ENCODE measurements around the gene TMEM213. TPM values are rescaled to one million over a fixed set of nuclear protein-coding genes. Genes with fewer than 3 reads are reported as not detected.

TMEM213 gene
- total RNA-seq, 1 donor from 2014 or later: not detected

DNA sequence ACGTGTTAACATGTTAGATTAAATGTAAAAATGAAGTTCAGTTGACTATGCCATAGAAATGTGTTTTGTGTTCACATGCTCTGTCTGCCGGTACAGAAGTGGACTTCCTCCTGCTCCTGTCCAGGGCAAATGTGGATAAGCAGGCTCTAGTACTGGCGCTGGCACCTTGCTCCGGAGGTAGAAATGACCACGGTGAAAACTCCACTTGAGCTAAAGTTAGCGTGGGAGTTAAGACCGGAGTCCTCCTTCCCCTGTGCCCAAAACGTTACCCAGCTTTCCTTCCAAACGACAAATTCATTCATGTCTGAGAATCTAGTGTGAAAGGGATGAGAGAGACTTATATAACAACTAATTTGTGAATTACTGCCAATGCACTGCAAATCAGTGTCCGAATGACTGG is 35.2 kb downstream of the TMEM213 start:
- FAIRE-seq (no peak), DNase-seq (ENCODE audit: low read depth) (no peak)
- H3K27ac Mint-ChIP-seq (ENCODE audit: unreplicated experiment): no peak overlapping the region
- H3K9me3 Mint-ChIP-seq (ENCODE audit: unreplicated experiment): no peaks in the 10 kb centered on the region
- no peak overlapping the region for H3K4me3 Mint-ChIP-seq (ENCODE audit: unreplicated experiment)
- peaks cover 3% of the 10 kb centered on the region for H3K4me1 Mint-ChIP-seq (ENCODE audit: low read depth, unreplicated experiment)
- H3K4me1 ChIP-seq (ENCODE audit: insufficient read depth, low read length): no peaks in the 10 kb centered on the region
- no peaks in the 10 kb centered on the region for H3K9me3 ChIP-seq (ENCODE audit: insufficient read depth, low read depth, low read length)
- H3K27me3 ChIP-seq (ENCODE audit: insufficient read depth, low read length): no peaks in the 10 kb centered on the region
- no peak overlapping the region for H3K4me2 ChIP-seq (ENCODE audit: low read length)
- H3K36me3 ChIP-seq (ENCODE audit: insufficient read depth, low read length): no peaks in the 10 kb centered on the region
- no peak overlapping the region for H3K9ac ChIP-seq (ENCODE audit: low read length)
- H3K27me3 Mint-ChIP-seq (ENCODE audit: low read depth, unreplicated experiment): no peaks in the 10 kb centered on the region
- H3K79me2 ChIP-seq (ENCODE audit: insufficient read depth, low read length): no peaks in the 10 kb centered on the region
- H3K4me3 ChIP-seq (ENCODE audit: insufficient read depth, low read depth, low read length): no peak overlapping the region
- no peak overlapping the region for H3K27ac ChIP-seq (ENCODE audit: low read depth, low read length)
- TF ChIP-seq EZH2 (IDR thresholded peaks at IDR 0.05; ENCODE audit: insufficient read depth, low read length): no peak
- TF ChIP-seq, protein P1, sequence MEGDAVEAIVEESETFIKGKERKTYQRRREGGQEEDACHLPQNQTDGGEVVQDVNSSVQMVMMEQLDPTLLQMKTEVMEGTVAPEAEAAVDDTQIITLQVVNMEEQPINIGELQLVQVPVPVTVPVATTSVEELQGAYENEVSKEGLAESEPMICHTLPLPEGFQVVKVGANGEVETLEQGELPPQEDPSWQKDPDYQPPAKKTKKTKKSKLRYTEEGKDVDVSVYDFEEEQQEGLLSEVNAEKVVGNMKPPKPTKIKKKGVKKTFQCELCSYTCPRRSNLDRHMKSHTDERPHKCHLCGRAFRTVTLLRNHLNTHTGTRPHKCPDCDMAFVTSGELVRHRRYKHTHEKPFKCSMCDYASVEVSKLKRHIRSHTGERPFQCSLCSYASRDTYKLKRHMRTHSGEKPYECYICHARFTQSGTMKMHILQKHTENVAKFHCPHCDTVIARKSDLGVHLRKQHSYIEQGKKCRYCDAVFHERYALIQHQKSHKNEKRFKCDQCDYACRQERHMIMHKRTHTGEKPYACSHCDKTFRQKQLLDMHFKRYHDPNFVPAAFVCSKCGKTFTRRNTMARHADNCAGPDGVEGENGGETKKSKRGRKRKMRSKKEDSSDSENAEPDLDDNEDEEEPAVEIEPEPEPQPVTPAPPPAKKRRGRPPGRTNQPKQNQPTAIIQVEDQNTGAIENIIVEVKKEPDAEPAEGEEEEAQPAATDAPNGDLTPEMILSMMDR (IDR thresholded peaks at IDR 0.05; ENCODE audit: insufficient read depth, low read depth, low read length): no peak
- H2AFZ ChIP-seq (ENCODE audit: low read depth, low read length): no peak overlapping the region
- peaks cover 19% of the 10 kb centered on the region for H3K36me3 Mint-ChIP-seq (ENCODE audit: low read depth, unreplicated experiment)
- no peaks in the 10 kb centered on the region for H4K20me1 ChIP-seq (ENCODE audit: insufficient read depth, low read length)

GRCh38 chr7:138833596-138833995 is 35.8 kb downstream of the TMEM213 start:
- Mint-ChIP-seq H3K4me3 (ENCODE audit: unreplicated experiment) (no peak overlapping the region), H3K9me3 (ENCODE audit: unreplicated experiment) (no peaks in the 10 kb centered on the region), H3K36me3 (ENCODE audit: low read depth, unreplicated experiment) (peaks cover 19% of the 10 kb centered on the region), H3K27ac (ENCODE audit: unreplicated experiment) (no peak overlapping the region), H3K27me3 (ENCODE audit: low read depth, unreplicated experiment) (no peaks in the 10 kb centered on the region), H3K4me1 (ENCODE audit: low read depth, unreplicated experiment) (peaks cover 3% of the 10 kb centered on the region)
- Histone ChIP-seq H3K9me3 (ENCODE audit: insufficient read depth, low read depth, low read length) (no peaks in the 10 kb centered on the region), H3K27ac (ENCODE audit: low read depth, low read length) (no peak overlapping the region), H3K9ac (ENCODE audit: low read length) (no peak overlapping the region), H3K36me3 (ENCODE audit: insufficient read depth, low read length) (no peaks in the 10 kb centered on the region), H3K4me2 (ENCODE audit: low read length) (no peak overlapping the region), H2AFZ (ENCODE audit: low read depth, low read length) (no peak overlapping the region), H3K27me3 (ENCODE audit: insufficient read depth, low read length) (no peaks in the 10 kb centered on the region), H3K4me3 (ENCODE audit: insufficient read depth, low read depth, low read length) (no peak overlapping the region), H4K20me1 (ENCODE audit: insufficient read depth, low read length) (no peaks in the 10 kb centered on the region), H3K79me2 (ENCODE audit: insufficient read depth, low read length) (no peaks in the 10 kb centered on the region), H3K4me1 (ENCODE audit: insufficient read depth, low read length) (no peaks in the 10 kb centered on the region)
- FAIRE-seq: no peak
- no peak for DNase-seq (ENCODE audit: low read depth)
- TF ChIP-seq, protein P1 (IDR thresholded peaks at IDR 0.05; ENCODE audit: insufficient read depth, low read depth, low read length): no peak
- TF ChIP-seq EZH2 (IDR thresholded peaks at IDR 0.05; ENCODE audit: insufficient read depth, low read length): no peak

DNA sequence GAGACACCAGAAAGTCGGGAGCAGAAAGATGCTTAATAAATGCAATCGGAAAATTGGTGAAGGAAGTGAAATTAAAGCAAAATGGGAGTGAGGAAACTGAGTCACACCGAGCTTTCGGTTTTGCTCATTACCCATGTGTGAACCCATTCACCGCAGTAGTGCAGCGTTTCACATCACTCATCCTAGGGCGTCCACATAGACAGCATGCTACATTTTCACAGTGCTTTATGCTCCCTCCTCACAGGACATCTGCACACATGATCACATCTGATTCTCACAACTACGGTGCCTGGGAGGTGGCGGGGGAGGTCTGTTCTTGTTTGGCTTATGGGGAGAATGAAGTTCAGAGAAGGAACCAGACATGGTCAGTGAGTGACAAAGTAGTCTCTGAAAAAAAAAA is 36.8 kb downstream of the TMEM213 start:
- H3K9ac ChIP-seq (ENCODE audit: low read length): no peak overlapping the region
- H3K27ac ChIP-seq (ENCODE audit: low read depth, low read length): no peak overlapping the region
- Mint-ChIP-seq H3K9me3 (ENCODE audit: unreplicated experiment) (no peaks in the 10 kb centered on the region), H3K36me3 (ENCODE audit: low read depth, unreplicated experiment) (peaks cover 19% of the 10 kb centered on the region), H3K4me3 (ENCODE audit: unreplicated experiment) (no peak overlapping the region), H3K4me1 (ENCODE audit: low read depth, unreplicated experiment) (peaks cover 3% of the 10 kb centered on the region), H3K27me3 (ENCODE audit: low read depth, unreplicated experiment) (no peaks in the 10 kb centered on the region), H3K27ac (ENCODE audit: unreplicated experiment) (peak overlapping the region; percentile 29)
- H3K79me2 ChIP-seq (ENCODE audit: insufficient read depth, low read length): no peaks in the 10 kb centered on the region
- no peaks in the 10 kb centered on the region for H3K36me3 ChIP-seq (ENCODE audit: insufficient read depth, low read length)
- no peak overlapping the region for H2AFZ ChIP-seq (ENCODE audit: low read depth, low read length)
- no peak overlapping the region for H3K4me3 ChIP-seq (ENCODE audit: insufficient read depth, low read depth, low read length)
- H3K27me3 ChIP-seq (ENCODE audit: insufficient read depth, low read length): no peaks in the 10 kb centered on the region
- no peak for FAIRE-seq
- TF ChIP-seq, protein P1 (IDR thresholded peaks at IDR 0.05; ENCODE audit: insufficient read depth, low read depth, low read length): no peak
- no peak for TF ChIP-seq EZH2 (IDR thresholded peaks at IDR 0.05; ENCODE audit: insufficient read depth, low read length)
- H3K4me2 ChIP-seq (ENCODE audit: low read length): no peak overlapping the region
- no peaks in the 10 kb centered on the region for H3K9me3 ChIP-seq (ENCODE audit: insufficient read depth, low read depth, low read length)
- DNase-seq (ENCODE audit: low read depth): no peak
- no peaks in the 10 kb centered on the region for H3K4me1 ChIP-seq (ENCODE audit: insufficient read depth, low read length)
- no peaks in the 10 kb centered on the region for H4K20me1 ChIP-seq (ENCODE audit: insufficient read depth, low read length)
